GM18526 (cell line): ENCODE results near the gene SCGB1D1.

Source experiments
- POLR2A ChIP-seq: IDR thresholded peaks from 3 replicates; pipeline ENCODE4 v1.6.1; 2011; ENCODE audit not compliant: insufficient read length; ENCODE audit errors: extremely low read depth

The SCGB1D1 gene

GRCh38 chr11:62193952-62194351 lies 3.9 kb downstream of the SCGB1D1 start:
- TF ChIP-seq POLR2A: no peak

- no peak for TF ChIP-seq POLR2A
Observed at GRCh38 chr11:62195945-62196344, 5.9 kb downstream of the SCGB1D1 start.

GRCh38 chr11:62201376-62201775 lies 11.4 kb downstream of the SCGB1D1 start:
- TF ChIP-seq POLR2A: no peak

- TF ChIP-seq POLR2A: no peak
Observed at GRCh38 chr11:62202910-62203309, 12.9 kb downstream of the SCGB1D1 start.

DNA sequence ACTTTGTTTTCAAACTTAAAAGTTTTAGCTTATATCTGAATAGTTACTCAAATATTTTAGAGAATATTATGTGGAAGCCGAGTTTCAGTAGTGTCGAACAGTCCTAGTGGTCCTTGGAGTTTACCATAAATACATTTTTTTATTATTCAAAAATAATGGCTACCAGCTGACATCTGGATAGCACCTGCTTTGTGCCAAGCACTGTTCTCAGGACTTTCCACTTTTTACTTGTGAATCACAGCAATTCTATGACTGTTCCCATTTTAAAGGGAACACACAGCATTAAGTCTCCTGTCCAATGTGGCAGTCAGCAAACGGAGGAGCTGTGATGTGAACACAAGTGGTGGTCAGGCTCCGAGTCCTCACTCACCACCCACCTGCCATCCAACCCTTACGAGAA lies 14.4 kb downstream of the SCGB1D1 start:
- TF ChIP-seq POLR2A: no peak

- TF ChIP-seq POLR2A: no peak
Observed at GRCh38 chr11:62205441-62205840, 15.4 kb downstream of the SCGB1D1 start.

DNA sequence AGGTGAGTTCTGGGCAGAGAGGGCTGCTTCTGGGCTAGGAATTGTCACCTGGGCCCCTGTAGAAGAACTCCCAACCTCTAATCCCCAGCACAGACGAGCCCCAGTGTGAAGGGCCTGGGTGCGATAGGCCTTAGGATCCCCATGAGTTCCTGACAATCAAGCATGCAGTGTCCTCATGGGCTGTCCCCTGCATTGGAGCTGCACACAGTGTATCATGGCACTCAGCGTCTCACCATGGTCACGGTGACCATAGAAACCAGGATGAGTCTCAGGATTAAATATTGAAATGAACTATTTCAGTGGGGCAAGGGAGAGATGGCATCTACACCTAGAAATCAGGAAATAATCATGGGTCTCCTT lies 18.7 kb downstream of the SCGB1D1 start:
- no peak for TF ChIP-seq POLR2A

DNA sequence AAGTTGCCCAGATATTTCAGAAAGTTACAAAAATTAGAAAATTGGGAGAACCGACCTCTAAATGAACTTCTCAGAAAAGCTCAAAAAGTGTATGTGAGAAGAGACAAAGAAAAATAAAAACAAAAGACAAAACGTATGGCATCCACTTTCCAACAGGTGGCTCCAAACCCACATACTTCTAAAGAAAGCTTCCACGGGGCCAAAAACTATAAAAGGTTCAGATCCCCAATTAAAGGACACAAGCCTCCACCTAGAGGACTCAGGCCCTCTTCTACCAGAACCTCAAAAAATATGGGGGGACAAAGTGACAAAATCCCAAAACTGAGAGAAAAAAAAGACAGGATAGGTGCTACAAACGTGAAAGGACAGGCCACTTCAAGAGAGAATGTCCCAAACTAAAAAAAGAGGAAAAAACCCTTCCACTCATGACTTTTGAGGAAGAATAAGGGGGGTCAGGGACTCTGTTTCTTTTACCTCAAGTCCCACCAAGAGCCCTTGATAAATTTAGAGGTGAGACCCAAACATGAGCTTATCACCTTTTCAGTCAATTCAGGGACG lies 27.3 kb downstream of the SCGB1D1 start:
- TF ChIP-seq POLR2A: no peak

GRCh38 chr11:62221498-62221897 lies 31.5 kb downstream of the SCGB1D1 start:
- TF ChIP-seq POLR2A: no peak

GRCh38 chr11:62223095-62223494 lies 33.1 kb downstream of the SCGB1D1 start:
- TF ChIP-seq POLR2A: no peak

GRCh38 chr11:62233730-62234129 lies 43.7 kb downstream of the SCGB1D1 start:
- TF ChIP-seq POLR2A: no peak

DNA sequence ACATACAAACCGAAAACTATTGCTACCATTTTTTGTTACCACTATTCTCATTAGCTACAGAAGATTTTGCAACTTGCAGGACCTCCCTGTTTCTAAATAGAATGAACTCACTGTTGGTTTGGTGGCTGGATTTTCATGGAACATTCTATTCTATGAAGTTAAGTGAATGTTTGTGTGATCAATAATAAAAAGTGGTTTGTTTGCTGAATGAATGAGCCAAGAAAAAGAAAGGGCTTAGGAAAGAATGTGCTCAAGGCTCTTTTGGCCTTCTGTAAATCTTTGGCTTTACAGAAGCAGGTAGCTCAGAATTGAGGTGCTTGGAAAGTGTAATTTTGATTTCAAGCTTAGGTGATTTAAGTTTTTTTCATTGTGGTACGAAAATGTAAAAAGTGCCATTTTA lies 46.2 kb downstream of the SCGB1D1 start:
- no peak for TF ChIP-seq POLR2A

DNA sequence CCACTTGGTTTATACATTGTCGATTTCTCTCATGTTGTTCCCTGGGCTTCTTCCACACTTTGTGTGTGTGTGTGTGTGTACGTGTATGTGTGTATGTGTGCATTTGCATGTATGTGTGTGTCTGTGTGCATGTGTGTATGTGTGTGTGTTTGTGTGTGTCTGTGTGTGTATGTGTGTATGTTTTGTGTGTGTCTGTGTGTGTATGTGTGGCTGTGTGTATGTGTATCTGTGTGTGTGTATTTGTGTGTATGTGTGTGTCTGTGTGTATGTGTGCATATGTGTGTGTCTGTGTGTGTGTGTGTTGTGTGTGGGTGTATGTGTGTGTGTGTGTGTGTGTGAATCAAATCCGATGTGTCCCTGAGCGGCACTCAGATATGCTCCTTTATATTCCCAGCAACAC lies 47.5 kb downstream of the SCGB1D1 start:
- TF ChIP-seq POLR2A: no peak

- no peak for TF ChIP-seq POLR2A
Observed at GRCh38 chr11:62238151-62238550, 48.1 kb downstream of the SCGB1D1 start.

DNA sequence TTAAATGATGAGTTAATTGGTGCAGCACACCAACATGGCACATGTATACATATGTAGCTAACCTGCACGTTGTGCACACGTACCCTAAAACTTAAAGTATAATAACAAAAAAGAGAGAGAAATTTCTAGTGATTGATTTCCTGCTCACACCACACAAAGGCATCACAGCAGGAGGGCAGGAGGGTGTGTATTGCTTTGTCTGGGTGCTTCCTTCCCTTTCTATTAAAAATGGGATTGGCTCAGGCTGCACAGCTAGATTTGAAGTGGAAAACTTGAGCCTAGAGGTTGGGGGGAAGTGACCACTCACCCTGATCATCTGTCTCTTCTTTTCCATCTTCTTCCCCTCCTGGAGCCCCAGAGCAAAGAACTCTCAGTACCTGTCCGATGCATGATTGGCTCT lies 51.1 kb downstream of the SCGB1D1 start:
- TF ChIP-seq POLR2A: no peak

DNA sequence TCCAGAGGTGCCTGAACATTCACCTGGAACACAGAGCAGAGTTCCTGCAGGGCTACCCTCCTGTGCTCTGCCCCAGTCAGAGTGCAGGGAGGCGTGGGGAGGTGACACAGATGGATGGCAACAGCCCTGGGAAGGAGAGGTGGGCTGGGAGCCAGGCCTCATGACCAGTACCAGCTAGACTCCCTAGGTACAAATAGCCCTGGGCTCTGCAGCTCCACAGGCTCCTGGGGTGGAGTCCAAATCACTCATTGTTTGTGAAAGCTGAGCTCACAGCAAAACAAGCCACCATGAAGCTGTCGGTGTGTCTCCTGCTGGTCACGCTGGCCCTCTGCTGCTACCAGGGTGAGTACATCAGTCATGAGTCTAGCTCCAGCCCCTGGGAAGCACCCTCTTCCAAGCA lies 52.0 kb downstream of the SCGB1D1 start, which contains the start of gene SCGB1D2:
TSS of gene SCGB1D2 (plus strand) at position 219 of the 400 bp plus-strand sequence. CDS start at position 288, 69 bp downstream.
- no peak for TF ChIP-seq POLR2A
